Measurements from ENCODE around the gene LAMTOR4. TPM values are rescaled to one million over a fixed set of nuclear protein-coding genes. Genes with fewer than 3 reads are reported as not detected.

The LAMTOR4 gene
- total RNA-seq, 1 experiment from 2014 or later: 171 TPM

DNA sequence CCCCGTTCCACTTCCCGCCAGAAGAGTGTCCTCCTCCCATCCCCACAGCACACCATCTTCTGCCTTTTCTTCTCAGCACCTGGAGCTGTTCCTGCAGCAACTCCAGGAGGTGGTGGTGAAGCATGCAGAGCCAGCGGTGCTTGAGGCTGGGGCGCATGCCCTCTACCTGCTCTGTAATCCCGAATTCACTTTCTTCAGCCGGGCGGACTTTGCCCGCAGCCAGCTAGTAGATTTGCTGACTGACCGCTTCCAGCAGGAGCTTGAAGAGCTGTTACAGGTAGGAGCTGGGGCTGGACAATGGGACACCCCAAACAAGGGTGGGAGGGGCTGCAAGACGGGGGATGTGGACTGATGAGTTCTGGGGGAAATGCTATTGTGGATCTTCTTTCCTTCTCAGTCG lies 52.0 kb downstream of the LAMTOR4 start:
- Histone ChIP-seq H3K4me3 (ENCODE audit: low read length) (no peak overlapping the region), H3K36me3 (ENCODE audit: insufficient read depth, low read length) (no peaks in the 10 kb centered on the region), H2AFZ (ENCODE audit: low read length) (no peak overlapping the region), H3K4me1 (ENCODE audit: low read length) (peaks cover 6% of the 10 kb centered on the region), H3K27ac (ENCODE audit: low read length) (no peak overlapping the region), H3K79me2 (ENCODE audit: low read length) (no peaks in the 10 kb centered on the region), H4K20me1 (ENCODE audit: insufficient read depth, low read depth, low read length) (no peaks in the 10 kb centered on the region), H3K4me2 (ENCODE audit: low read depth, low read length, poor library complexity, severe bottlenecking) (no peak overlapping the region), H3K27me3 (ENCODE audit: low read length) (no peaks in the 10 kb centered on the region), H3K9me2 (replicated peaks; ENCODE audit: insufficient read depth, low read length) (no peaks in the 10 kb centered on the region), H3K9me3 (ENCODE audit: low read length) (no peaks in the 10 kb centered on the region), H3K9ac (ENCODE audit: low read length) (no peak overlapping the region)
- no peak for DNase-seq

Other genes starting within 250 kb of the LAMTOR4 start
- 20.9 and 25.2 TPM in 2 replicates for gene TRIM4, start 229.4 kb upstream of the LAMTOR4 start, total RNA-seq (2014; rRNA removed; shearing (Covaris generic); ENCODE audit: low replicate concordance)
- gene GJC3, start 219.3 kb upstream of the LAMTOR4 start, total RNA-seq (2014; rRNA removed; shearing (Covaris generic); ENCODE audit: low replicate concordance): 0.47 TPM in 1 of 2 replicates, not detected in the other
- 1.0 and 2.0 TPM in 2 replicates for gene AZGP1, start 172.9 kb upstream of the LAMTOR4 start, total RNA-seq (2014; rRNA removed; shearing (Covaris generic); ENCODE audit: low replicate concordance)
- 21.3 and 22.1 TPM in 2 replicates for gene ZKSCAN1, start 133.3 kb upstream of the LAMTOR4 start, total RNA-seq (2014; rRNA removed; shearing (Covaris generic); ENCODE audit: low replicate concordance)
- gene ZSCAN21, start 99.1 kb upstream of the LAMTOR4 start, total RNA-seq (2014; rRNA removed; shearing (Covaris generic); ENCODE audit: low replicate concordance): 6.1 and 16.6 TPM in 2 replicates
- gene ZNF3, start 67.2 kb upstream of the LAMTOR4 start, total RNA-seq (2014; rRNA removed; shearing (Covaris generic); ENCODE audit: low replicate concordance): 17.6 and 20.8 TPM in 2 replicates
- gene COPS6, start 59.9 kb upstream of the LAMTOR4 start, total RNA-seq (2014; rRNA removed; shearing (Covaris generic); ENCODE audit: low replicate concordance): 52.7 and 61.1 TPM in 2 replicates
- gene MCM7, start 47.5 kb upstream of the LAMTOR4 start, total RNA-seq (2014; rRNA removed; shearing (Covaris generic); ENCODE audit: low replicate concordance): 109 and 175 TPM in 2 replicates
- gene AP4M1, start 47.3 kb upstream of the LAMTOR4 start, total RNA-seq (2014; rRNA removed; shearing (Covaris generic); ENCODE audit: low replicate concordance): 3.6 and 14.5 TPM in 2 replicates
- 30.6 and 34.3 TPM in 2 replicates for gene TAF6, start 29.6 kb upstream of the LAMTOR4 start, total RNA-seq (2014; rRNA removed; shearing (Covaris generic); ENCODE audit: low replicate concordance)
- 13.0 and 16.6 TPM in 2 replicates for gene CNPY4, start 29.3 kb upstream of the LAMTOR4 start, total RNA-seq (2014; rRNA removed; shearing (Covaris generic); ENCODE audit: low replicate concordance)
- gene MBLAC1, start 22.0 kb upstream of the LAMTOR4 start, total RNA-seq (2014; rRNA removed; shearing (Covaris generic); ENCODE audit: low replicate concordance): 1.4 TPM in 1 of 2 replicates, not detected in the other
- gene TRAPPC14, start 9.8 kb downstream of the LAMTOR4 start, total RNA-seq (2014; rRNA removed; shearing (Covaris generic); ENCODE audit: low replicate concordance): 15.8 and 23.3 TPM in 2 replicates
- 0.11 TPM in 1 of 2 replicates, not detected in the other for gene GAL3ST4, start 19.7 kb downstream of the LAMTOR4 start, total RNA-seq (2014; rRNA removed; shearing (Covaris generic); ENCODE audit: low replicate concordance)
- 1.9 and 5.3 TPM in 2 replicates for gene GPC2, start 28.5 kb downstream of the LAMTOR4 start, total RNA-seq (2014; rRNA removed; shearing (Covaris generic); ENCODE audit: low replicate concordance)
- 8.1 and 22.1 TPM in 2 replicates for gene STAG3, start 29.0 kb downstream of the LAMTOR4 start, total RNA-seq (2014; rRNA removed; shearing (Covaris generic); ENCODE audit: low replicate concordance)
- 1.6 and 2.7 TPM in 2 replicates for gene PVRIG, start 71.0 kb downstream of the LAMTOR4 start, total RNA-seq (2014; rRNA removed; shearing (Covaris generic); ENCODE audit: low replicate concordance)
- not detected in 2 replicates for gene SPDYE3, start 158.8 kb downstream of the LAMTOR4 start, total RNA-seq (2014; rRNA removed; shearing (Covaris generic); ENCODE audit: low replicate concordance)
- gene PILRB, start 209.2 kb downstream of the LAMTOR4 start, total RNA-seq (2014; rRNA removed; shearing (Covaris generic); ENCODE audit: low replicate concordance): 58.9 and 98.2 TPM in 2 replicates
- 2.3 and 2.4 TPM in 2 replicates for gene PILRA, start 224.6 kb downstream of the LAMTOR4 start, total RNA-seq (2014; rRNA removed; shearing (Covaris generic); ENCODE audit: low replicate concordance)